K562 (cell line): ENCODE results near the gene WDR64. TPM values are rescaled to one million over a fixed set of nuclear protein-coding genes. Genes with fewer than 3 reads are reported as not detected.

Experiments used
- CTCF ChIP-seq, 3 experiments: IDR thresholded peaks in 2 of 3; conservative IDR thresholded peaks in 1 of 3; 2 replicates each; pipeline ENCODE4 v1.5.1; 2011 to 2012; ENCODE audit warnings: low read length in 3 of 3, mild to moderate bottlenecking in 3 of 3, control low read depth in 2 of 3, improper control_type of control experiment in 1 of 3, inconsistent platforms in 1 of 3, low read depth in 1 of 3, mixed read lengths in 1 of 3, moderate library complexity in 1 of 3; ENCODE audit not compliant: insufficient read depth in 2 of 3
- ELF1 ChIP-seq: fragments of 200-800 bp; sonication (Bioruptor generic); IDR thresholded peaks from 2 replicates; pipeline ENCODE4 v1.6.1; 2016; ENCODE audit warnings: missing genetic modification characterization, missing compliant biosample characterization
- KDM5B ChIP-seq: fragments of 200-600 bp; sonication (generic); IDR thresholded peaks from 2 replicates; pipeline ENCODE4 v1.6.1; 2012; ENCODE audit warnings: low read depth, mild to moderate bottlenecking, moderate library complexity, low read length, control low read depth, inconsistent platforms; ENCODE audit not compliant: insufficient replicate concordance
- KHSRP ChIP-seq: fragments of 450-650 bp; IDR thresholded peaks from 2 replicates; pipeline ENCODE4 v1.6.1; 2017
- NBN ChIP-seq: fragments of 450-650 bp; IDR thresholded peaks from 2 replicates; pipeline ENCODE4 v1.6.1; 2016; ENCODE audit warnings: low read depth, mild to moderate bottlenecking
- NFIX ChIP-seq: fragments of 250-450 bp; sonication (Bioruptor Pico); IDR thresholded peaks from 2 replicates; pipeline ENCODE4 v1.4.0; 2020; ENCODE audit warnings: low read depth, mild to moderate bottlenecking, moderate library complexity
- NONO ChIP-seq, 2 experiments: fragments of 200-400 bp in 1 of 2; fragments of 450-650 bp in 1 of 2; formaldehyde crosslinking in 1 of 2; IDR thresholded peaks; 2 replicates each; pipeline ENCODE4 v1.6.1; 2017; ENCODE audit warnings: low read depth in 2 of 2, mild to moderate bottlenecking in 2 of 2, moderate library complexity in 2 of 2, low read length in 1 of 2
- PPARD ChIP-seq: fragments of 250-450 bp; sonication (Bioruptor Pico); IDR thresholded peaks from 2 replicates; pipeline ENCODE4 v1.8.0; 2022; ENCODE audit warnings: inconsistent platforms, mild to moderate bottlenecking, moderate library complexity
- RREB1 ChIP-seq: fragments of 250-450 bp; sonication (Bioruptor Pico); IDR thresholded peaks from 2 replicates; pipeline ENCODE4 v1.4.0; 2020
- SMARCA4 ChIP-seq: fragments of 450-650 bp; IDR thresholded peaks from 2 replicates; pipeline ENCODE4 v1.6.1; 2016
- STAT5A ChIP-seq: IDR thresholded peaks from 2 replicates; pipeline ENCODE4 v1.6.1; 2012; ENCODE audit warnings: low read length, inconsistent platforms, borderline replicate concordance
- TRIM25 ChIP-seq: fragments of 450-650 bp; IDR thresholded peaks from 2 replicates; pipeline ENCODE4 v1.7.0; 2016; ENCODE audit warnings: borderline replicate concordance
- ZKSCAN1 ChIP-seq: fragments of 150-350 bp; IDR thresholded peaks from 2 replicates; pipeline ENCODE4 v1.6.1; 2016; ENCODE audit warnings: low read depth, low read length
- ZNF143 ChIP-seq: sonication (generic); formaldehyde crosslinking; IDR thresholded peaks from 2 replicates; pipeline ENCODE4 v1.9.0; 2022; ENCODE audit warnings: mild to moderate bottlenecking, missing genetic modification reagents
- ZNF197 ChIP-seq: fragments of 200-800 bp; sonication (Bioruptor generic); IDR thresholded peaks from 2 replicates; pipeline ENCODE4 v1.6.1; 2016; ENCODE audit warnings: low read depth, missing genetic modification characterization, missing compliant biosample characterization
- ZNF707 ChIP-seq: fragments of 250-450 bp; sonication (Bioruptor Pico); conservative IDR thresholded peaks from 2 replicates; pipeline ENCODE4 v1.8.0; 2022; ENCODE audit warnings: inconsistent platforms, mild to moderate bottlenecking, moderate library complexity
- ZNF79 ChIP-seq: fragments of 250-450 bp; sonication (Bioruptor Pico); IDR thresholded peaks from 2 replicates; pipeline ENCODE4 v1.4.0; 2020; ENCODE audit warnings: low read depth, mild to moderate bottlenecking, moderate library complexity
- polyA plus RNA-seq, 8 experiments: library from polyadenylated mRNA; depleted of rRNA in 4 of 8; stranded (reverse) in 5 of 8; unstranded in 3 of 8; fragments of >200 nt; fragmentation: Nextera tagmentation in 2 of 8; fragmentation: Illumina TruSeq in 1 of 8; extraction: Ambion mirVana in 2 of 8; extraction: Trizol in 1 of 8; gene quantifications; 2 replicates each; pipeline versions ENCODE4 v1.2.1 to v1.2.3, GENCODE V29; 2011 to 2014; ENCODE audit warnings: inconsistent platforms in 1 of 8, missing spikeins in 1 of 8
- total RNA-seq, 7 experiments: library from RNA; depleted of rRNA in 6 of 7; stranded (reverse); fragments of >200 nt in 6 of 7; fragmentation: Illumina TruSeq in 2 of 7; extraction: Trizol in 2 of 7; gene quantifications; 2 replicates each; pipeline versions ENCODE4 v1.2.1 to v1.2.3, GENCODE V29; 2011 to 2021; ENCODE audit warnings: low replicate concordance in 1 of 7
- TF ChIP-seq, protein P1 (sequence below): sonication (generic); formaldehyde crosslinking; IDR thresholded peaks from 2 replicates; pipeline ENCODE4 v1.8.1; 2022; ENCODE audit warnings: missing genetic modification reagents

WDR64 gene
- total and polyA plus RNA-seq, 9 of the 15 experiments (the other 6 are each of a cell fraction or from before 2014, with no cell fraction given): 0.06 to 0.29 (median 0.19) TPM; not detected in 5

DNA sequence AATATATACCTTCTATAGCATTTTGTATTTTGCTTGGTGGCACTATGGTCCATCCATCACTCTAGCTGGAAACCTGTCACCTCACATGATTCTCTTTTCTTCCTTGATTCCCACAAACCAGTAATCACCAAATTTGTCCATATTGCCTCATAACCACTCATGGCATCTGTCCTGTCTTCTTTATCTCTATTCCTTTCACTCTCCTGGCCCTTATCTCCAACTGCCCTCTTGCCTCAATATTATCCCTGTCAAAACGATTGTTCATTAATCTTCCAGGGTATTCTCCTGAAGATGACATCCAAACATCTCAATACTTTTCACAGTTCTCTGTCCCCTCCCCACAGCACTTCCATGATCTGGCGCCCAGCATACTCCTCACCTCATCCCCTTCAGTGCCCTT, 46.1 kb downstream of the WDR64 start (continued):
- peak; percentile 94 for TF ChIP-seq SMARCA4
- TF ChIP-seq PPARD: no peak
- TF ChIP-seq RREB1 (CRISPR knock-in tag): peak; percentile 52; the same call in 1 of the 2 replicates
- peak; percentile 90 for TF ChIP-seq NBN
- TF ChIP-seq KHSRP: peak; percentile 69
- 0 out of 2 replicates have a peak, but pooled peaks have one; percentile 49 for TF ChIP-seq ZKSCAN1
- TF ChIP-seq, protein P1, sequence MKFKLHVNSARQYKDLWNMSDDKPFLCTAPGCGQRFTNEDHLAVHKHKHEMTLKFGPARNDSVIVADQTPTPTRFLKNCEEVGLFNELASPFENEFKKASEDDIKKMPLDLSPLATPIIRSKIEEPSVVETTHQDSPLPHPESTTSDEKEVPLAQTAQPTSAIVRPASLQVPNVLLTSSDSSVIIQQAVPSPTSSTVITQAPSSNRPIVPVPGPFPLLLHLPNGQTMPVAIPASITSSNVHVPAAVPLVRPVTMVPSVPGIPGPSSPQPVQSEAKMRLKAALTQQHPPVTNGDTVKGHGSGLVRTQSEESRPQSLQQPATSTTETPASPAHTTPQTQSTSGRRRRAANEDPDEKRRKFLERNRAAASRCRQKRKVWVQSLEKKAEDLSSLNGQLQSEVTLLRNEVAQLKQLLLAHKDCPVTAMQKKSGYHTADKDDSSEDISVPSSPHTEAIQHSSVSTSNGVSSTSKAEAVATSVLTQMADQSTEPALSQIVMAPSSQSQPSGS: no peak
- TF ChIP-seq ZNF197 (CRISPR knock-in tag): peak; percentile 79; the same call in 1 of the 2 replicates
- TF ChIP-seq NFIX: no peak
- no peak for TF ChIP-seq ZNF79 (CRISPR knock-in tag)
- no peak for TF ChIP-seq ELF1 (tag)
- no peak for TF ChIP-seq NONO (IDR thresholded peaks at IDR 0.05; ENCODE audit: low read depth in 2 of 2, low read length in 1 of 2)
- TF ChIP-seq TRIM25: no peak
- TF ChIP-seq CTCF (IDR thresholded peaks at IDR 0.05 in 2 of 3, conservative IDR thresholded peaks at IDR 0.05 in 1 of 3; ENCODE audit: insufficient read depth in 2 of 3, low read depth in 1 of 3, low read length in 3 of 3): no peak
- no peak for TF ChIP-seq ZNF707
- no peak for TF ChIP-seq ZNF143 (CRISPR knock-in tag)
- TF ChIP-seq KDM5B: no peak
- peak; percentile 79 for TF ChIP-seq STAT5A
